GM18502 (cell line): ENCODE measurements around the gene ANKRD16.

ENCODE experiments used
- ATAC-seq: cut with Tn5 transposase; IDR thresholded peaks from one replicate; pipeline ENCODE4 v1.9.1; 2021; ENCODE audit warnings: mild to moderate bottlenecking; ENCODE audit not compliant: unreplicated experiment, poor library complexity

ANKRD16 gene

DNA sequence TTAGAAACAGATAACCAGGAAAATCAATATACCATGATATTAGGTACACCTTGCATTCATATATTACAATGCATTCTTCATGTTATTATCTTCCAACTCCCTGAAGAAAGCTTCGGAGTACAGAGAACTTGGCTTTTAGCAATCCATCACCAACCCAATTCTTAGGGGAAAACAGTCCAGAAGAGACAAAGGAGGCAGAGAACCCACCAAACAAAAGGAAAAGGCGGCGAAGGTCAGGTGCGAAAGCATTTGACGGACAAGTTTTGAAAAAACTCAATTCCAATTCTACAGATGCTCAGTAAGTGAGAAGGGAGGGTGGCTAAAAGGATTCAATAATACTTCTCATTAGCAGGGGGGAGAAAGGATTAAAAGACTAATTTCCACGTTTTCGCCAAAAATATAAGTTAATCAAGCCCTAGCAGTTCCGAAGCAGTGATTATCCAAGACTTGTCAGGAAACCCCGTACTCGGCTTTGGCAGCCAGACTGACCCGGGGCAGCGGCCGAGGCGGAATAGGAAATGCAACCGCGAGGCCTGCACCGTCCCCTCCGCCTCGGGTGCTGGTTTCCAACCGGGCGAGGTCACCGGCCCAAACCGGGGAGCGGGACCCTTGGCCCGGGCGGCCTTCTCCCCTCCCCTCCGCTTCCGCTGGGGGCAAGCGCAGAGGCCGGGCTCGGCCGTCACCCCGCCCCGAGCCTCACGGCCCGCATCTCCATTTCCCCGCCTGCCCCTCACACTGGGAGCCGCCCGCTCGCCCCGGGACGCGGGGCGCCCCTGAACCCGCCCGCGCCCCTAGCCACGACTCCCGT, 77.2 kb downstream of the ANKRD16 start:
- ATAC-seq: peak; percentile 34
